NCI-H2171 (cell line): ENCODE measurements around the gene MED9.

ENCODE experiments used
- DNase-seq: peaks from one replicate; lab custom pipeline; 2025; lab: John Stamatoyannopoulos, UW

MED9 gene

DNA sequence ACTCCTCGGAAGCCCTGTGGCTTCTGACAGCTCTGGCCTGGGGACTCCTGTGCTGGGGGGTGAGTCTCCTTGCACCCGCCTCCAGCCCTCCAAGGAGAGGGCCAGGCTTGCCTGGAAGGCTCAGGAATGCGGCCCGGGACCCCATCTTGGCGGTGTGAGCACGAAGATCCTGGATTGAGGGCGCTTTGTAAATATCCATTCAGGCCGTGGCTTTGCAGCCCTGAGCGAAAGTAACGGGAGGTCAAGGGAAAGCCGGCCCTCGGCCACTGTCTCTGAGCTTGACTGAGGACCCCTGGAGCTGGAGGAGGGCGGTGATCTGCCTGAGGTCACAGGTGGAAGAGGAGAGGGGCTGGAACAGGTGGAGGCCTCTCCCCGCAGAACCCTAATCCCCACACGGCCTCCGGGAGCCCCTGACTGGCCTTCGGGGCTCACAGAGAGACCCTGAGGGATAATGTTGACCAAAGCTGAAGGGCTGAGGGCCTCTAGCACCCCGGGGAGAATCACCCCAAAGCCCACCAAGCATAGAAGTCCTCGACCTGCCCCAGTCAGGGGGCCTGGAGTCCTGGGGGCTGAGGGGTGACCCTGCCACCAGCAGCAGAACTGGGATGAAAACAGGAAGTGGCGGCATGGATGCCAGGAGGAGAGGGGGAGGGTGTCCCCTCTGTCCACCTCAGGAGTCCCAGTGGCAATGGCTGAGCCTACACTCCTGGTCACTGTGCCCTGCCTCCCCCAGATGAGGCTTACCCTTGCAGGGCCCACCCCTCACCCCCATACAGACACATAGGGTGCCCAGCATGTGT, 27.7 kb downstream of the MED9 start:
- DNase-seq = no peak

DNA sequence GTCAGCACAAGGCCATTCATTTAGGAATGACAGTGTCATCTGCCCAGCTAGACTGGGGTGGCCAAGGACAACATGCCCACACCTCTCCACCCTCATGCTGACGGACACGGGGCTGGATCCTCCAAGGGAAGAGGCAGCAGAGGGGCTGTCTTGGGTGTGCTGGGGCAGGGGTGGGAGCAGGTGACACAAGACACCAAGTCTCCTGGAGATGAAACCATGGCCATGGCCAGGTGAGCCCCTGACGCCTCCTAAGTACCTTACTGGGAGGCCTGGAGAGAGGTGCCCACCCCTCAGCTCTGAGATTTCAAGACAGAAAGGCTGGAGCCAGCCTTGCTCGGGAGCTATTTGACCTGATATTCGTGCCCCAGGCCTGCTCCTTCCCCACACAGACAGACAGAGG, 28.4 kb downstream of the MED9 start:
- DNase-seq = no peak

DNA sequence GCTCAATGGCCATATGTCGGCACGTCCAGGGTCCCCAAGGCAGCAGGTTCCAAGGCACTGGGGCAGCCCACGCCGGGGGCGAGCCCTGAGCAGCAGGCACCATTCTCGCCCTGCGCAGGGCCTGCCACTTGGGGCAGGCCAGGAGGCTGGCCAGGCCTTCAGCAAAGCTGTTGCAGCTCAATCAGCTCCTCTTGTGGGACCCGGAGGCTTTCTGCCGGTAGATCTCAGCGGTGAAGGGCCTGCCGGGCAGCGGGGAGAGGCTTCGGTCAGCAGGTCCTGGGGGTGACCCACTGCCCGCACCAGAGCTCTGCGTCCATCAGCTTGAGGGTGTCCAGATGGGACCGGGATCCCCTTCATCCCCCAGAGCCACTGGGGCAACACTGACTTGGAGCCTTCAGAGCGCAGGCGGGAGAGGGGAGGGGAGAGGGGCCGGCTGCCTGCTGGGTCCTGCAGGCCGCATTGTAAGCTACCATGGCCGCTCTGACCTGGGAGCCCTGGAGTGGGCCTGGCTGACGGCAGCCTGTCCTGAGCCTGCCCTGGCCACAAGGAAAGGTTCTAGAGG, 28.9 kb downstream of the MED9 start:
- DNase-seq = no peak

DNA sequence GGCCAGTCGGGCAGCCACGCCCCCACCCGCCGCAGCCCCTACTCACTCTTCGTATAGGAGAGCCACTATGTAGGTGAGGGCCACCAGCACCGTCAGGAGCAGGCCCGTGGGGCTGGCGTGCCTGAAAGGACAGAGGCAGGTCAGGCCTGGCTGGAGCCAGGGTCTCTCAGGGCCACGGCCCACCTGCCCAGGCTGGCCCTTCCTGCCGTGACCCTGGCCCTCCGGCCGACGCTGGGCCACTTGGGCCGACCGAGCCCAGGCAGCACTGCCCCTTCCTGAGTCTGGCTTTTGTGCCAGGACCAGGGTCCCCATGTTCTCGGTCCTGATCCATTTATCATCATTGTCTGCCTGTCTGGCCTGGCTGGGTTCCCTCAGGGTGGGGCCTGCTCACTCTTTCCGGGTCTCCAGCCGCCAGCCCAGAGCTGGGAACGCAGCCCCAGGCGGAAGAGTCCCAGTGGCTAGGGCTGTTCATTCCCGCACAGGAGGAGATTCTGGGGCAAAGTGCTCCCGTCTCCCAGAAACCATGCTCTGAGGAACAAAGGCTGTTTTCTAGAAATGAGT, 29.5 kb downstream of the MED9 start:
- DNase-seq = no peak

DNA sequence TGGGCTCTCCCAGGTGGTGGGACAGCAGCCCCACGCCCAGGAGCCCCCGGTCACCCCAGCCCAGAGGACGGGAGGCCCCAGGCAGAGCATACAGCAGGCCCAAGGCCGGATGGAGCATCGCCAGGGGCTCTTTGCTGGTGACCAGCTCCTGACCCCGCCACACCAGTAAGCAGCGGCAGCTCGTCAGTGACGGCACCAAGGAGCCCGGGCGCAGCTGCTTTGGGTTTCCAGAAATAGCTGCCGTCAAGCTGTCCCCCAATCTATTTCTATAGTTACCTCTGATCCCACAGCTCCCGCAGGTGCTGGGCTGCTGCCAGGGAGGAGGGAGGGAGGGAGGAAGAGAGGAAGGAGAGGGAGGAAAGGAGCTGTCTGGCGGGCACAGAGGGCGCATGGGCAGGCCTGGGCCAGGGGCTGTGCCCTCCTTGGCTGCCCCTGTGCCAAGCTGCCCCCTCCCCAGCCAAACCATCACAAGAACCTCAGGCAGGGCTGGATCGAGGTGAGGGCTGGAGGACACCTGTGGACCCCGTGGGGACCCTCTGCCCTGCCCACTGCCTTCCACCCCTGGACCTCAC, 30.2 kb downstream of the MED9 start:
- DNase-seq = peak; percentile 92

DNA sequence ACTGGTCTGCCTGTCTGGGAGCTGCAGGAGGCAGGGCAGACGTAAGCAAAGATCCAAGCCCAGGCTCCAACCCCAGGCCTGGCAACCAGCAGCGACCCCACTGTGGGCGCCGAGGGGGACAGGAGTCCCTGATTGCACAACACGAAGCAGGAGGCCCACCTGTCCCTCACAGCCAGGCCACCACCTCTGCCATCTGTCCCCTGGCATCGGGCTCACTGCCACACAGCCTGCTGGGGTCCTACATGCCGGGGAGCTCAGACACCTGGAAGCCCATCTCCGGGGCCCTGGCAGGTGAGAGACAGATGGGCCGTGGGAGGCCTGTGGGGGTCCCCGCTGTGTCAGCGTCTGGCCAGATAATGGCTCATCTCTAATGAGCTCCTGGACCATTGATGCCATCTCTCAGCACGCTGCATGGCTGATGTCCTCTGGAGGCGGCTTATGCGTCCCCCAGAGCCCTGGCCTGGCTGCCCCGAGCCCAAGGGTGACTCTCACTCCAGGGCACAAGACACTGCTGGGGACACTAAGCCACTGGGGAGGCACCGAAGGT, 30.7 kb downstream of the MED9 start:
- peak; percentile 92 for DNase-seq

DNA sequence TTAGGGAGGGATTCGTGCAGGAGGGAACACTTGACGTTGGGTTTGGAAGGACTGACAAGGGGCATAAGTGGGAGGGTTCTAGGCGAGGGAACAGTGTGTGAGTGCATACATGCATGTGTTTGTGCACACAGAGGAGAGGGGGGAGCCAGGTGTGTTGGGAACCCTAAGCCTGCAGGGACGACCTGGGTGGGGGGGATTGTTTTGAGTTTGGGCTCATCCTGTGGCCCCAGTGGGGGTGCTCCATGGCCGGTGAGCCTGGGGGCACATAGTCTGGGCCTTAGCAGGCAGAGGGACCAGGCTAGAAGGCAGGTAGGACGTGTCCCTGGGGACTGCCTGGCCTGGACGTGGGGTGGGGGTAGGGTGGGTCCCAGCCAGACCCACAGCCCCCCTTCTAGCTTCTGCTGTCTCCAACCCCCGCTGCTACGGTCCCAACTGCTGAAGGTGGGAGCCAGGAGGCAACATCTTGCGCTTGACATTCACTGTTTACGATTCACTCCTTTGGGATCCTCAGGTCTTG, 31.3 kb downstream of the MED9 start:
- peak; percentile 64 for DNase-seq

DNA sequence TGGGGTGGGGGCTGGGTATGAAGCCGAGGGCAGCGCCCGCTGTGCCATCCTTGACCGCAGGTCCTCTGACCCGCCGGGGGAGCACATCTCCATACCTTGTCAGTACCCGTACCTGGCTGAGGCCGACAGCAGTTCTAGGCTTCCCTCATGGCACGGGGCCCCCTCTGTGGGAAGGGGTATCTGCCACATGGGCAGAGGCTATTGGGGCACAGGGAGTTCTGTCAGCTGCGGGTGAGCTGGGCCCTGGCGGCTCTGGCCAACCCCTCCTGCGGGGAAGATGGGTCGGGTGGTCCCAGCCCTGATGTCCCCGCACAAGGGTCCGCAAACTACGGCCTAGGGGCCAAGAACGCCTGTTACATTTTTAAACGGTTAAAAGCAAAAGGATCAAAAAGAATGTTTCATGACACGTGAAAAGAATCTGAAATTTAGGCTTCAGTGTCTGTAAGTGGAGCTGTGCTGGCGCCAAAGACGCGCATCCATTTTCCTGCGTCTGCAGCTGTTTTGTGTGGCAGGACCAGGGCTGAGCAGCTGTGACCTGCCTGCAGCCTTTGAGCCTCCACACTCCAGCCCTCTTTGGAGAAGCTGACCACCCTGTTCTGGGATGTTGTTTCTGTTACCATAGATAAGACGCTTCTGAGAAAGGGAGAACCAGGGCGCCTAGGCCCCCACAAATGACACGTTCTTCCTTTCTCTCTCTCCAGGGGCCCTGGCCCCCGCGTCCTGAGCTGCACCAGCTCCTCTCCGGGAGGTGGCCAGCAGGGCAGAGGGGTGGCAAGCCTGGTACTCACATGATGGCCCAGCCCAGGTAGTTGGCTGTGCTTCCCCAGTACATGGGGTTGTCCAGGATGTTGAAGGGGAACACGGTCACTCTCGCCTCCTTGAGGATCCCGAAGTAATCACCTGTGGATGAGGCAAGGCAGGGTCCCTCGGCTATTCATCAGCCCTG, 32.1 kb downstream of the MED9 start:
- DNase-seq = no peak

DNA sequence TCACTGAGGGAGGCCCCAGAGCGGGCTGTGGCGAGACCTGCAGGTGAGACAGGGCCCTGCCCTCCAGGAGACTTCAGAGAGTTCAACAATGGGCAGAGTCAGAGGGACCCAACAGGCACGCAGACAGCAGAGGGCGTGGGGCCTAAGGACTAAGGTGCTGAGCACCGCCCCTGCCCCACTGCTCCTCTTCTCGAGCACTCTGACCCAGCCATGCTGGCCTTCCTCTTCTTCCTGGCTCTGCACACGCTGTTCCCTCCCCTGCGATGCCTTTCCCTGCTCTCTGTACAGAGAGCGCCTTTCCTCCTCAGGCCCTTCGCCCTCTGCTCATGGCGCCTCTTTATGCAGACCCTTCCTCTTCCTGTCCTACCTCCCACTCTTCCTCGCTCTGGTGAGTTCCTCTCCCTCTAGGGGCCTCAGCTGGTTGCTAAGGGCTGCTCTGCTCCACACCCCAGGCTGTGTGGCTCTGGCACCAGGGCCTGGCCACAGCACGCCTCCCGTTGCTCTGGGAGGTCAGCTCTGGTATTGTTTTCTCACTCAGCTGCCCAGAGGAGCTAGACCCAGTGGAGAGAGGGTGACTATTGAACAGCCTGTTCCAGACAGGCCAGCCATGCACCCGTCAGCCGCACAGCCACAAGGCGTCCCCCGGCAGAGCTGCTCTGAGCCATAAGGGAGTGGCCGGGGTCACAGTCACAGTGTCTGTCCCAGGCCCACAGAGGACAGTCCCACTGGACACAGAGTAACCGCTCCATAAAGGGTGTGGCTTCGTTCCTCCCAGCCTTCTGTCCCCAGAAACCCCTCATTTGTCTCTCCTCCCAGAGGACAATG, 33.0 kb downstream of the MED9 start:
- DNase-seq = no peak

DNA sequence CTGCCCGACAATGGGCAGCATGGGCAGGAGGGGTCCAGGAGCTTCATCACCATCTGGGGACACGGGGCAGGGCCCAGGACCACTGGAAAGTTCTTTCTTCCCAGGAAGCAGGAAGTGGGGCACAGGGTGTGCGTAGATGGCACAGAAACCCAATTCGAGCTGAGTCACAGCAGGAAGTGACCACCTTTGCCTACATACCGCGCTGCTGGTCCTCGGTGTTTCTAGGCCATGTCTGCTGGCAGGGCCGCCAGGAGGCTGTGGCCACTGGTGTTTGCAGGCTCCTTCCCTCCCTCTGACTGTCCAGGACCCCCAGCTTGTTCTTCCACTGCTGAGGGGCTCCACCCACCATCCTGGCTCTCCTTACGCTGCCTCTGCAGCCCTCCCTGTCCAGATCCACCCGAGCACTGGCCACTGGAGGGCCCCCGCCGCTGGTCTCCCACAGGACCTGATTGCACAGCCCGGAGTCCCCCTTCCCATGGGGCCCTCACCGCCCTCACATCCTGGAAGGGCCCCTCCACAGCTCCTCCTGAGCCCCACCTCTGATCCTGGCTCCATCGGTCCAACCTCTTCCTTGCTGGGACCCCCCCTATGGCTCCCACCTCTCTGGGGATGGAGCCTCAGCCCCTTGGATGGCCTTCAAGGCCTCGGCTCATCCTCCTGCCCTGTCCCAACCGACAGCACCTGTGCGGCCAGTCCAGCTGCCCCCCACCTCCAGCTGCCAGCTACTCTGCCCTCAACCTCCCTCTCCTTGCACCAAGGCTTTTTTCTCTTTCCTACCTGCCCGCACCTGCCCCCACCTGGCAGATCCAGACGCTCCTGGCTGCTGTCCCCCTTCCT, 33.9 kb downstream of the MED9 start:
- DNase-seq = no peak

DNA sequence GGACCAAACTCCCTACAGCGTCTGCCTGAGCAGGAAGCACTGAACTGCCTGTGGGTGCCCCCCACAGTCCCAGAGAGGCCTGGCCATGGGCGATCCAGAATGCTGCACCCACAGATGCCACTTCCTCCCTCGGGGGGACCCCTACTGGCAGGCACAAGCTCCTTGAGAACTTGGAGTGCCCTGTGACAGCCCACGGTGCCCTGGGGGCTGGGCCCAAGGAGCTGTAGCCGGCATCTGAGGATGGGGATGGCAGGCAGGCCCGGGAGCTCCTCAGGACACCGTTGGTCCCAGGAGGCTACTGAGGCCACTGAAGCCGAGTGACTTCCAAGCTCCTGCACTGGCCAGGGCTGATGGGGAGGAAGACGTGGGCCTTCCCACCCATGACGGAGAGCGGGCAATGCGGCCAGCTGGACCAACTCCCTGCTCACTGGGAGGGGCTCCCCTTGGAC, 34.5 kb downstream of the MED9 start:
- DNase-seq = no peak

DNA sequence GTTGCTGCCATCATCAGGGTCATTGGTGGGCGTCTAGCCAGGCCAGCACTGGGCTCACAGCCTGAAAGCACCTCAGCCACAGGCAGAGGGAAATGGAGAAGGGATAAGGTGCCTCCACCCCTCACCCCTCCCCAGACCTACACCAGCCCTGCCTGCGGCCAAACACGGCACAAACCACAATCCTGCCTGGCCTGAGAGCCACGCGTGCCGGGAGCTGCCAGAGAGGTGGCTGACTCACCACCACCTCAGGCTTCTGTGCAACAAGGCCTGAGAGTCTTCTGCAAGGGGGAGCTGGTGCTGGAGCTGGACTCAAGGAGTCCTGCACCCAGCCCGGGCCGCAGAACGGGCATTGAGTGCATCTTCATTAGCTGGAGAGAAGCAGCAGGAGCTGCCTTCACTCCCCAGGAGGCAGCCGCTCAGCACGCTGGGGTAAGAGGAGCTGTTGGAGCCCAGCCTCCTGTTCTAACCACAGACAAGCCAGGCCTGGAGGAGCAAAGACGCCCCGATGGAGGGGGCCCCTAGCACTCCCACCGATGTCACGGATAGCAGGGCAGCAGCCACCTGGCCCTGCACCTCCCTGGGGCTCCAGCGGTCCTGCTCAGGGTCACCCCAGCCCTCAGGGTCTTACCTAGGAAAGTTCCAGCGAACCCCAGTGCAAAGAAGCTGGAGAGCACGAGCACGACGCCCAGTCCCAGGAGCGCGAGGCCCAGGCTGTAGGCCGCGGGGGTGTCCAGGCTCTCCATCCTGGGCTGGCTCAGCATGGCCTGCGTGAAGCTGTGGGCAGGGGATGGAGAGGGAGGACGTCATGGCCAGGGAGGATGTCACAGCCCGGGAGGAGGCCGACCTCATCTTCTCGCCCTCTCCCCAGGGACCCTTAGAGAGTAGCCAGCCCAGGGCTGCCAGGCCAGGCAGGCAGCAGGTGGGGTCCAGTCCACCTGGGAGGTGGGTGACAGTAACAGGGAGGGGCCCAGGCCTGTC, 35.4 kb downstream of the MED9 start:
- no peak for DNase-seq

DNA sequence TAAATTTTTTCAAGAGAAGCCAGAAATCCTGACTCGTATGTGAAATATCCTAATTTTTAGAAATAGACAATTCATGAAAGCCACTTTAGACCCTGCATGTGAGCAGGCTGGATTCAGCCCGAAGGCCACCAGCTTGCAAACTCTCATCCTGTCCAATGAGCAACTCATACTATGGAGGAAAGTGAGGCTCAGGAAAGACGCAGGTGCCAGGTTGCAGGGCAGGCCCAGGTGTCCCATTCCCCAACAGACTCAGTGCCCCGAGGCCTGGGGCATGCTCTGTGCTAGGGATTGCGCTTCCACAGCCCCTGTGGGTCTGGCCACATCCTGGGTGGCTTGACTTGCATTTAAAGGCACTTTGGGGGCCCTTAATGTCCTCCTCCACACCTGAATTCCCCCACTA, 36.1 kb downstream of the MED9 start:
- no peak for DNase-seq

DNA sequence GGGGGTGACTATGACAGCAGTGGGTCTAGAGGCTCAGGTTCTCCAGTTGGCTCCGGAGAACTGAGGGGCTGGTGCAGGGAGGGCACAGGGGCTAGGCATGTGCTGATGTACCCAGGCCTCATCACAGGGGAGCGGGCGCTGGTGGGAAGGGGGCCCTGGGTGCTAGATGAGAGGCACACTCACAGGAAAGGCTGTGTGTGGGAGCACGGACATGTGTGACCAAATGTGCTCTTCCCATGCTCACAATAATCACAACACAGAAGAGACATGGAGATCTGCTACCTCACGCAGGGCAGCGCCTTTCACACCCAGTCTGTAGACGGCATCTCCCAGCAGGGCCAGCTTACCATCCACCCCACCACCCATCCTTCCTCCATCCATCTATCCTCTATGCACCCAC, 36.8 kb downstream of the MED9 start:
- no peak for DNase-seq

DNA sequence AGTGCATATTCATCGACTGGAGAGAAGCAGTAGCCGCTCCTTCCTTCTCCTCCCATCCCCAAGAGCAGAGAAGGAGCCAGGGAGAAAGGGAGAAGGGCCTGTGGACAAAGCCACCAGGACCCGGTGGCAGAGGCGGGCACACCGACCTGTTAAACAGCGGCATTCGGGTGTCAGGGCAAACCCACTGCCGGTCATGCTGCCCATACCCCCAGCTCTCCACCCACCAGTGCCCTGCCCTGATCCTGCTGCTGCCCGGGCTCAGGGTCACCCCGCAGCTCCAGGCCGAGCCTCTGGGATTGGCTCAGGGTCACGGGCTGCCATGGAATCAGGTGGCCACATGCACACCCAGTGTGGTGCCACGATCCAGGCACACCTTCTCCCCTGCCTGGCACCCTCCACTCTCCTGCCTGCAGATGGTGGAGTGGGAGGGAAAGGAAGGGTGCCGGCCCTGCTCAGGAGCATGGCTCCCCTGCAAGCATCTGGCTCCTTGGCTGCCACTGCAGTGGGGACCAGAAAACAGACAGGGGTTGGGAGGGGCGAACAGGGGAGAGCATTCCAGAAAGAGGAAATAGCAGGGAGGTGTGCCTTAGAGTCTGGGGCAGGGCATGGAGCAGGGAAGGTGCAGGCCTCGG, 37.7 kb downstream of the MED9 start:
- peak; percentile 56 for DNase-seq

DNA sequence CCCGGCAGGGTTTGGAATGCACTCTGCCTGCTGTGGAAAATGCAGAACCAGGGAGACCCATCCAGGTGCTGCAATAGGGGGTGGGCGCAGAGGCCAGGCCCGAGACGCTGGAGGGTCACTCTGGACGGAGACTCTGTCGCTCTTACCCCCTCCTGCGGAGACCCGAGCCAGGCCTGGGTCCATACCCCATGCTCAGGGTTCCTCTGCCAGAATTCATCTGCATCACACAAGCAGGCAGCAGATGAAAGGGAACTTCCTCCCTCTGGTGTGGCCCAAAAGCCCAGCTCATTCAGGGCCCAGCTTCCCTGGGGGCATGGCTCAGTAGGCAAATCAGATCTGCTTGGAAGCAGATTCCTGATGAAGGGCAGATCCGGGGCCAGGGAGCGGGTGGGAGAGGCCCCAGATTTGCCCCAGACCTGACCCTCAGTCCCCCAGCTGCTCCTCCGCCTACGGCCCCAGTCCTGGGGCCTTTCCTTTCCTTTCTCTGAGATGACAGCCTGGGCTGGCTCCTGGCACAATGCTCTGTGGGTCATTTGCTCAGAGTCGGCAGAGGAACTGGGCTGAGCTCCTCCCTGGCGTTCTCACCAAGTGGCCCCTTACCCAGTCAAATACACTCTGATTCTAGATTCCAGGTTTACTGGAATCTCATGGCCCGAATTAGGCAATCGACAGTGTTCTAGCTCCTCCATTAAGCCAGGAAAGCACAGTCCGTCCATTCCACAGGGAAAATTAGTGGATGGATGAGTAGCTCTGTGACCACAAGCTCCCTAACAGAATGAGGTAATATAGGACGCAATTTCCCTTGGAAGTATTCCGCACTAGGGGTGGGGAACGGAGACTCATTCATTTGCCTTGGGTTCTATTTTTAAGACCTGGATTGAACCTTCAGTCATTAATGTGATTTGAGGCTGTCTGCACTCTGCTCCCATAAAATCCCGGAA, 38.5 kb downstream of the MED9 start:
- DNase-seq = no peak
